HFFc6 (cell line): ENCODE measurements around the gene WAS. TPM values are rescaled to one million over a fixed set of nuclear protein-coding genes. Genes with fewer than 3 reads are reported as not detected.

ENCODE experiments used
- DNase-seq: peaks from one replicate; pipeline ENCODE4 v3.0.0-alpha.2; 2018
- H3K27ac Mint-ChIP-seq: 2 replicates; pipeline ENCODE4 v1.8.0; 2020; ENCODE audit warnings: mild to moderate bottlenecking, mixed read lengths
- H3K27me3 Mint-ChIP-seq: 2 replicates; pipeline ENCODE4 v1.8.0; 2021; ENCODE audit warnings: mild to moderate bottlenecking, moderate library complexity, mixed read lengths; ENCODE audit not compliant: insufficient read depth
- H3K36me3 Mint-ChIP-seq: 2 replicates; pipeline ENCODE4 v1.8.0; 2021; ENCODE audit warnings: low read depth, mixed read lengths
- H3K4me1 Mint-ChIP-seq: 2 replicates; pipeline ENCODE4 v1.8.0; 2020; ENCODE audit warnings: low read depth, mixed read lengths
- H3K4me3 Mint-ChIP-seq: 2 replicates; pipeline ENCODE4 v1.8.0; 2020; ENCODE audit warnings: mild to moderate bottlenecking, moderate library complexity, mixed read lengths
- H3K9me3 Mint-ChIP-seq: 2 replicates; pipeline ENCODE4 v1.8.0; 2020; ENCODE audit warnings: mild to moderate bottlenecking, mixed read lengths
- CTCF ChIP-seq: fragments of 200-600 bp; sonication (generic); IDR thresholded peaks from 2 replicates; pipeline ENCODE4 v1.5.0; 2021; ENCODE audit warnings: antibody characterized with exemption, mild to moderate bottlenecking
- total RNA-seq, 6 experiments: library from RNA; stranded (reverse); fragmentation: NEBNext Ultra II Directional; extraction: Animal tissue kit (Norgen Biotek cat#: 25700); gene quantifications; 2 replicates in 1 of 6; 3 replicates in 5 of 6; pipeline ENCODE4 v1.2.3, GENCODE V29; 2021

The WAS gene
- total RNA-seq, 6 experiments from 2014 or later, result 0.69 TPM; not detected in 5

- no peaks in the 10 kb centered on the region for H3K36me3 Mint-ChIP-seq
- no peaks in the 10 kb centered on the region for H3K9me3 Mint-ChIP-seq
- H3K4me1 Mint-ChIP-seq, result peaks cover 18% of the 10 kb centered on the region
- no peaks in the 10 kb centered on the region for H3K27me3 Mint-ChIP-seq
- peak overlapping the region; percentile 94 for H3K27ac Mint-ChIP-seq
- TF ChIP-seq CTCF, result no peak
- H3K4me3 Mint-ChIP-seq, result peak overlapping the region; percentile 92
- no peak for DNase-seq
Observed at GRCh38 chrX:48736303-48736702, 52.7 kb downstream of the WAS start.

GRCh38 chrX:48736878-48737212, 53.2 kb downstream of the WAS start:
- no peaks in the 10 kb centered on the region for H3K9me3 Mint-ChIP-seq

GRCh38 chrX:48737213-48737938, 53.8 kb downstream of the WAS start:
- Mint-ChIP-seq H3K9me3 (no peaks in the 10 kb centered on the region), H3K36me3 (no peaks in the 10 kb centered on the region), H3K4me1 (peaks cover 18% of the 10 kb centered on the region), H3K4me3 (peak overlapping the region; percentile 92), H3K27me3 (no peaks in the 10 kb centered on the region), H3K27ac (peak overlapping the region; percentile 94)
- DNase-seq, result peak; percentile 95
- TF ChIP-seq CTCF, result no peak

More at GRCh38 chrX:48736878-48737212, 53.2 kb downstream of the WAS start:
- peak overlapping the region; percentile 94 for H3K27ac Mint-ChIP-seq
- peak overlapping the region; percentile 92 for H3K4me3 Mint-ChIP-seq
- DNase-seq, result no peak
- H3K27me3 Mint-ChIP-seq, result no peaks in the 10 kb centered on the region
- no peak for TF ChIP-seq CTCF
- peaks cover 18% of the 10 kb centered on the region for H3K4me1 Mint-ChIP-seq
- no peaks in the 10 kb centered on the region for H3K36me3 Mint-ChIP-seq

GRCh38 chrX:48737940-48738339, 54.3 kb downstream of the WAS start:
- TF ChIP-seq CTCF, result no peak
- DNase-seq, result no peak
- Mint-ChIP-seq H3K27ac (peak overlapping the region; percentile 94), H3K4me1 (peaks cover 18% of the 10 kb centered on the region), H3K36me3 (no peaks in the 10 kb centered on the region), H3K4me3 (peak overlapping the region; percentile 92), H3K27me3 (no peaks in the 10 kb centered on the region), H3K9me3 (no peaks in the 10 kb centered on the region)

Other genes with a start within 250 kb of the WAS start
- under 1 TPM in 5 of 6 experiments, not detected in 1; 0.40 to 0.91 (median 0.79) TPM for gene SLC38A5, start 213.5 kb upstream of the WAS start, total RNA-seq
- gene FTSJ1, start 207.6 kb upstream of the WAS start, total RNA-seq, result 10 to 100 TPM; 51.5 to 66.7 (median 59.7) TPM
- 10 to 100 TPM in 4 of 6 experiments, 1 to 10 TPM in 2; 9.0 to 13.8 (median 10.7) TPM for gene PORCN, start 174.8 kb upstream of the WAS start, total RNA-seq
- 10 to 100 TPM; 26.0 to 42.2 (median 39.1) TPM for gene EBP, start 162.0 kb upstream of the WAS start, total RNA-seq
- 10 to 100 TPM; 13.0 to 15.3 (median 13.8) TPM for gene TBC1D25, start 144.1 kb upstream of the WAS start, total RNA-seq
- gene RBM3, start 109.3 kb upstream of the WAS start, total RNA-seq, result 100 to 1,000 TPM; 151 to 471 (median 406) TPM
- 10 to 100 TPM; 64.3 to 87.2 (median 71.8) TPM for gene WDR13, start 86.3 kb upstream of the WAS start, total RNA-seq
- gene SUV39H1, start 12.9 kb downstream of the WAS start, total RNA-seq, result 10 to 100 TPM in 4 of 6 experiments, 1 to 10 TPM in 2; 6.9 to 12.0 (median 11.4) TPM
- gene GLOD5, start 77.9 kb downstream of the WAS start, total RNA-seq, result not detected
- gene GATA1, start 102.8 kb downstream of the WAS start, total RNA-seq, result not detected
- 10 to 100 TPM; 22.4 to 30.8 (median 27.1) TPM for gene HDAC6, start 118.3 kb downstream of the WAS start, total RNA-seq
- gene ERAS, start 142.7 kb downstream of the WAS start, total RNA-seq, result not detected
- not detected for gene PCSK1N, start 151.8 kb downstream of the WAS start, total RNA-seq
- 10 to 100 TPM; 53.0 to 65.2 (median 61.6) TPM for gene TIMM17B, start 214.0 kb downstream of the WAS start, total RNA-seq
- gene PQBP1, start 214.1 kb downstream of the WAS start, total RNA-seq, result 10 to 100 TPM; 66.3 to 82.1 (median 71.1) TPM
- 10 to 100 TPM; 45.0 to 53.7 (median 47.0) TPM for gene SLC35A2, start 227.8 kb downstream of the WAS start, total RNA-seq
- gene PIM2, start 235.2 kb downstream of the WAS start, total RNA-seq, result 1 to 10 TPM; 5.8 to 7.5 (median 6.5) TPM